HG02642 (cell line): ENCODE measurements around the gene ZBTB11.
"Not testable (repeated sequence)": the region's sequence is repeated elsewhere in the genome, so short reads cannot be mapped to it uniquely, and the experiment has no call there.

Experiments used
- ATAC-seq: cut with Tn5 transposase; IDR thresholded peaks from one replicate; pipeline ENCODE4 v1.9.1; 2021; ENCODE audit warnings: mild to moderate bottlenecking; ENCODE audit not compliant: unreplicated experiment, poor library complexity

Gene ZBTB11

GRCh38 chr3:101623656-101624055 is 53.3 kb downstream of the ZBTB11 start:
- no peak for ATAC-seq

- no peak for ATAC-seq
Observed at GRCh38 chr3:101619734-101620133, 57.2 kb downstream of the ZBTB11 start.

- no peak for ATAC-seq
Observed at GRCh38 chr3:101618726-101619125, 58.2 kb downstream of the ZBTB11 start.

- no peak for ATAC-seq
Observed at GRCh38 chr3:101617478-101617877, 59.5 kb downstream of the ZBTB11 start.

GRCh38 chr3:101615525-101615924 is 61.4 kb downstream of the ZBTB11 start:
- no peak for ATAC-seq

- ATAC-seq, result not testable (repeated sequence)
Observed at GRCh38 chr3:101613014-101613413, 63.9 kb downstream of the ZBTB11 start.

- no peak for ATAC-seq
Observed at GRCh38 chr3:101611023-101611422, 65.9 kb downstream of the ZBTB11 start.

- not testable (repeated sequence) for ATAC-seq
Observed at GRCh38 chr3:101605398-101605797, 71.5 kb downstream of the ZBTB11 start.

GRCh38 chr3:101603184-101603583 is 73.7 kb downstream of the ZBTB11 start:
- no peak for ATAC-seq

- ATAC-seq, result no peak
Observed at GRCh38 chr3:101602731-101603130, 74.2 kb downstream of the ZBTB11 start.
